LNCAP (cell line): ENCODE measurements around the gene TAS2R60.

ENCODE experiments used
- TF ChIP-seq, protein P1 (sequence below): fragments of 450-650 bp; IDR thresholded peaks from 2 replicates; pipeline ENCODE4 v1.5.1; 2017; ENCODE audit warnings: mild to moderate bottlenecking

Gene TAS2R60, protein sequence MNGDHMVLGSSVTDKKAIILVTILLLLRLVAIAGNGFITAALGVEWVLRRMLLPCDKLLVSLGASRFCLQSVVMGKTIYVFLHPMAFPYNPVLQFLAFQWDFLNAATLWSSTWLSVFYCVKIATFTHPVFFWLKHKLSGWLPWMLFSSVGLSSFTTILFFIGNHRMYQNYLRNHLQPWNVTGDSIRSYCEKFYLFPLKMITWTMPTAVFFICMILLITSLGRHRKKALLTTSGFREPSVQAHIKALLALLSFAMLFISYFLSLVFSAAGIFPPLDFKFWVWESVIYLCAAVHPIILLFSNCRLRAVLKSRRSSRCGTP

DNA sequence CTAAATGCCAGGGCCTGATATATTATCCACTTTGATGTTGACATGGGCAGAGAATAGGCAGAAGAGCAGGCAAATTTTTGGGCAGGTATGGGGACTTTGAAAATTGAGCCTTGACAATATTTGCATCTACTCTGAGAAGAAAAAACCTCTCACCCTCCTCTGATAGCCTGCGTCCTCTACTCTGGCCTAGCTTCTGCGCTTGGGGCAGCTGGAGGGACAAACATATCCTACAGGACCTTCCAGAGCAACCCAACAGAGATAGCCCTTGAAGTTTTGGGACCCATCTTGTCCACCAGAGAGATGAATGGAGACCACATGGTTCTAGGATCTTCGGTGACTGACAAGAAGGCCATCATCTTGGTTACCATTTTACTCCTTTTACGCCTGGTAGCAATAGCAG lies at the start of gene TAS2R60:
TAS2R60 (plus strand) TSS at position 301 of the 400 bp plus-strand sequence; CDS start at position 301, 0 bp downstream.
- TF ChIP-seq, protein P1, sequence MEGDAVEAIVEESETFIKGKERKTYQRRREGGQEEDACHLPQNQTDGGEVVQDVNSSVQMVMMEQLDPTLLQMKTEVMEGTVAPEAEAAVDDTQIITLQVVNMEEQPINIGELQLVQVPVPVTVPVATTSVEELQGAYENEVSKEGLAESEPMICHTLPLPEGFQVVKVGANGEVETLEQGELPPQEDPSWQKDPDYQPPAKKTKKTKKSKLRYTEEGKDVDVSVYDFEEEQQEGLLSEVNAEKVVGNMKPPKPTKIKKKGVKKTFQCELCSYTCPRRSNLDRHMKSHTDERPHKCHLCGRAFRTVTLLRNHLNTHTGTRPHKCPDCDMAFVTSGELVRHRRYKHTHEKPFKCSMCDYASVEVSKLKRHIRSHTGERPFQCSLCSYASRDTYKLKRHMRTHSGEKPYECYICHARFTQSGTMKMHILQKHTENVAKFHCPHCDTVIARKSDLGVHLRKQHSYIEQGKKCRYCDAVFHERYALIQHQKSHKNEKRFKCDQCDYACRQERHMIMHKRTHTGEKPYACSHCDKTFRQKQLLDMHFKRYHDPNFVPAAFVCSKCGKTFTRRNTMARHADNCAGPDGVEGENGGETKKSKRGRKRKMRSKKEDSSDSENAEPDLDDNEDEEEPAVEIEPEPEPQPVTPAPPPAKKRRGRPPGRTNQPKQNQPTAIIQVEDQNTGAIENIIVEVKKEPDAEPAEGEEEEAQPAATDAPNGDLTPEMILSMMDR: no peak

GRCh38 chr7:143394068-143394467 lies 49.2 kb upstream of the TAS2R60 start:
- TF ChIP-seq, protein P1: no peak

DNA sequence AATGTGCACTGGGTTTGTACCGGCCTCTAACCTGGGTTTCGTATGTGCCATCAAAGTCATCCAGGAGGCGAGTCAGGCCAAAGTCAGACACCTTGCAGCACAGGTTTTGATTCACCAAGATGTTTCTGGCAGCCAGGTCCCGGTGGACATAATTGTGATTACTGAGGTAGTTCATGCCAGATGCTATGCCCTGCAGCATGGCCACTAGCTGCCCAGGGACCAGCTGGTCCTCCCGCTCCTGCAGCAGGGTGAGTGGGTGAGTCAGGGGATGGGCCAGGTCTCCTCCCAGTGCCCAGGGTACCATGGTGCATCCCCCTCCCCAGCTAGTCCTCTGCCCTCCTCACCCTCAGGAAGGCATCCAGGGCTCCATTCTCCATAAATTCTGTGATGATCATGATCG lies 48.5 kb upstream of the TAS2R60 start:
- TF ChIP-seq, protein P1: no peak

- TF ChIP-seq, protein P1: no peak
These were observed 47.8 kb upstream of the TAS2R60 start for GRCh38 chr7:143395187-143396149.

- TF ChIP-seq, protein P1: no peak
These were observed 47.1 kb upstream of the TAS2R60 start for GRCh38 chr7:143396182-143396581.

GRCh38 chr7:143396625-143397556 lies 46.4 kb upstream of the TAS2R60 start:
- TF ChIP-seq, protein P1: no peak
